ENCODE measurements around the gene MEP1B.

DNA sequence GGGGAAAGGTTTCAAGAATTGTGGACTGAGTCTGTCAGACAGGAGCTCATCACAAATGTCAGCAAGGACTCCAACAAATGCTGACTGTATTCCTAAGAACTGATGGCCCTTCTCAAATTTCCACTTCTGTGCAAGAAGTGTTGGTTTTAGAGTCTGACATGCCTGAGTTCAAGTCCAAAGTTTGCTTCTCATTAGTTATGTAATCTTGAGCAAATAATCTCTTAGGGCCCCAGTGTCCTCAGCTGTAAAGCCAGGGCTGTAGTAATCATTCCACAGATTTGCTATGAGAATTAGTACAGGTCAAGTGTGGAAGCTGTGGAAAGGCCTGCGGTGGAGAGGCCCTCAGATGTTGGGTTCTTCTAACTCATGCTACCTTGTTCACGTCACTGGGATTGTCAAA lies 23.9 kb downstream of the MEP1B start:
- TF ChIP-seq, protein P1, sequence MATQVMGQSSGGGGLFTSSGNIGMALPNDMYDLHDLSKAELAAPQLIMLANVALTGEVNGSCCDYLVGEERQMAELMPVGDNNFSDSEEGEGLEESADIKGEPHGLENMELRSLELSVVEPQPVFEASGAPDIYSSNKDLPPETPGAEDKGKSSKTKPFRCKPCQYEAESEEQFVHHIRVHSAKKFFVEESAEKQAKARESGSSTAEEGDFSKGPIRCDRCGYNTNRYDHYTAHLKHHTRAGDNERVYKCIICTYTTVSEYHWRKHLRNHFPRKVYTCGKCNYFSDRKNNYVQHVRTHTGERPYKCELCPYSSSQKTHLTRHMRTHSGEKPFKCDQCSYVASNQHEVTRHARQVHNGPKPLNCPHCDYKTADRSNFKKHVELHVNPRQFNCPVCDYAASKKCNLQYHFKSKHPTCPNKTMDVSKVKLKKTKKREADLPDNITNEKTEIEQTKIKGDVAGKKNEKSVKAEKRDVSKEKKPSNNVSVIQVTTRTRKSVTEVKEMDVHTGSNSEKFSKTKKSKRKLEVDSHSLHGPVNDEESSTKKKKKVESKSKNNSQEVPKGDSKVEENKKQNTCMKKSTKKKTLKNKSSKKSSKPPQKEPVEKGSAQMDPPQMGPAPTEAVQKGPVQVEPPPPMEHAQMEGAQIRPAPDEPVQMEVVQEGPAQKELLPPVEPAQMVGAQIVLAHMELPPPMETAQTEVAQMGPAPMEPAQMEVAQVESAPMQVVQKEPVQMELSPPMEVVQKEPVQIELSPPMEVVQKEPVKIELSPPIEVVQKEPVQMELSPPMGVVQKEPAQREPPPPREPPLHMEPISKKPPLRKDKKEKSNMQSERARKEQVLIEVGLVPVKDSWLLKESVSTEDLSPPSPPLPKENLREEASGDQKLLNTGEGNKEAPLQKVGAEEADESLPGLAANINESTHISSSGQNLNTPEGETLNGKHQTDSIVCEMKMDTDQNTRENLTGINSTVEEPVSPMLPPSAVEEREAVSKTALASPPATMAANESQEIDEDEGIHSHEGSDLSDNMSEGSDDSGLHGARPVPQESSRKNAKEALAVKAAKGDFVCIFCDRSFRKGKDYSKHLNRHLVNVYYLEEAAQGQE (IDR thresholded peaks at IDR 0.05; ENCODE audit: unreplicated experiment), result no peak
- TF ChIP-seq, protein P2, sequence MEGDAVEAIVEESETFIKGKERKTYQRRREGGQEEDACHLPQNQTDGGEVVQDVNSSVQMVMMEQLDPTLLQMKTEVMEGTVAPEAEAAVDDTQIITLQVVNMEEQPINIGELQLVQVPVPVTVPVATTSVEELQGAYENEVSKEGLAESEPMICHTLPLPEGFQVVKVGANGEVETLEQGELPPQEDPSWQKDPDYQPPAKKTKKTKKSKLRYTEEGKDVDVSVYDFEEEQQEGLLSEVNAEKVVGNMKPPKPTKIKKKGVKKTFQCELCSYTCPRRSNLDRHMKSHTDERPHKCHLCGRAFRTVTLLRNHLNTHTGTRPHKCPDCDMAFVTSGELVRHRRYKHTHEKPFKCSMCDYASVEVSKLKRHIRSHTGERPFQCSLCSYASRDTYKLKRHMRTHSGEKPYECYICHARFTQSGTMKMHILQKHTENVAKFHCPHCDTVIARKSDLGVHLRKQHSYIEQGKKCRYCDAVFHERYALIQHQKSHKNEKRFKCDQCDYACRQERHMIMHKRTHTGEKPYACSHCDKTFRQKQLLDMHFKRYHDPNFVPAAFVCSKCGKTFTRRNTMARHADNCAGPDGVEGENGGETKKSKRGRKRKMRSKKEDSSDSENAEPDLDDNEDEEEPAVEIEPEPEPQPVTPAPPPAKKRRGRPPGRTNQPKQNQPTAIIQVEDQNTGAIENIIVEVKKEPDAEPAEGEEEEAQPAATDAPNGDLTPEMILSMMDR (conservative IDR thresholded peaks at IDR 0.05; ENCODE audit: low read depth in 2 of 2), result no peak
- no peak for TF ChIP-seq POLR2AphosphoS5 (IDR thresholded peaks at IDR 0.05; ENCODE audit: low read depth)
- TF ChIP-seq ZNF114 (CRISPR knock-in tag; IDR thresholded peaks at IDR 0.05), result no peak
- no peak for TF ChIP-seq NANOG (IDR thresholded peaks at IDR 0.05; ENCODE audit: borderline replicate concordance)
- no peak for TF ChIP-seq EZH2 (IDR thresholded peaks at IDR 0.05; ENCODE audit: low read depth, unreplicated experiment)

Data from GM23338 (cell line).